HG03575 (cell line): ENCODE measurements around the gene EML2.

ENCODE experiments used
- ATAC-seq: cut with Tn5 transposase; IDR thresholded peaks from one replicate; pipeline ENCODE4 v1.9.1; 2021; ENCODE audit not compliant: unreplicated experiment, insufficient number of reproducible peaks, low FRiP score; ENCODE audit errors: extremely low read depth

Gene EML2

GRCh38 chr19:45593520-45593919, 45.7 kb downstream of the EML2 start:
- no peak for ATAC-seq

- ATAC-seq, result no peak
Observed at GRCh38 chr19:45592366-45592765, 46.8 kb downstream of the EML2 start.

GRCh38 chr19:45591638-45592005, 47.6 kb downstream of the EML2 start:
- no peak for ATAC-seq

- ATAC-seq, result no peak
Observed at GRCh38 chr19:45591004-45591637, 48.1 kb downstream of the EML2 start.

GRCh38 chr19:45590300-45591003, 48.7 kb downstream of the EML2 start:
- ATAC-seq, result no peak

GRCh38 chr19:45589768-45590167, 49.4 kb downstream of the EML2 start:
- no peak for ATAC-seq

- no peak for ATAC-seq
Observed at GRCh38 chr19:45587873-45588272, 51.3 kb downstream of the EML2 start.

GRCh38 chr19:45585158-45585577, 54.0 kb downstream of the EML2 start:
- ATAC-seq, result no peak

- ATAC-seq, result peak; percentile 39
Observed at GRCh38 chr19:45584332-45585157, 54.7 kb downstream of the EML2 start, which contains the start of gene OPA3. Gene OPA3, minus strand, starts transcription at chr19:45584802. Its CDS starts 38 bp downstream, at chr19:45584764.

GRCh38 chr19:45581576-45581975, 57.6 kb downstream of the EML2 start:
- ATAC-seq, result no peak

- no peak for ATAC-seq
Observed at GRCh38 chr19:45578861-45579260, 60.3 kb downstream of the EML2 start.

- no peak for ATAC-seq
Observed at GRCh38 chr19:45577111-45577905, 61.9 kb downstream of the EML2 start.

- no peak for ATAC-seq
Observed at GRCh38 chr19:45576682-45577081, 62.5 kb downstream of the EML2 start.

GRCh38 chr19:45575216-45575615, 64.0 kb downstream of the EML2 start:
- ATAC-seq, result no peak

GRCh38 chr19:45574526-45574925, 64.7 kb downstream of the EML2 start:
- no peak for ATAC-seq

GRCh38 chr19:45571457-45572220, 67.6 kb downstream of the EML2 start:
- ATAC-seq, result no peak

- ATAC-seq, result no peak
Observed at GRCh38 chr19:45569619-45570421, 69.4 kb downstream of the EML2 start.

- ATAC-seq, result no peak
Observed at GRCh38 chr19:45568732-45569131, 70.5 kb downstream of the EML2 start.
